Uterus (tissue), 4 donors: Measurements from ENCODE around the gene ADORA1. TPM values are rescaled to one million over a fixed set of nuclear protein-coding genes. Genes with fewer than 3 reads are reported as not detected.

Experiments
- DNase-seq, 2 donors: peaks; one replicate each; pipeline ENCODE4 v3.0.0-alpha.2; 2019 to 2020
- H3K27ac ChIP-seq, 2 donors: fragments of 200-600 bp; sonication (generic); 1 replicate in 1 of 2; 2 replicates in 1 of 2; pipeline ENCODE4 v1.5.1; 2016 to 2018
- H3K27me3 ChIP-seq, 2 donors: fragments of 200-600 bp; sonication (generic); one replicate each; pipeline ENCODE4 v1.5.1; 2018 to 2019; ENCODE audit warnings: control low read depth in 1 of 2
- H3K36me3 ChIP-seq, 2 donors: fragments of 200-600 bp; sonication (generic); one replicate each; pipeline ENCODE4 v1.5.1; 2019; ENCODE audit warnings: control low read depth in 1 of 2
- H3K4me1 ChIP-seq, 2 donors: fragments of 200-600 bp; sonication (generic); one replicate each; pipeline ENCODE4 v1.5.1; 2018 to 2019; ENCODE audit warnings: control low read depth in 1 of 2
- H3K4me3 ChIP-seq, 2 donors: fragments of 200-600 bp; sonication (generic); 1 replicate in 1 of 2; 2 replicates in 1 of 2; pipeline ENCODE4 v1.5.1; 2018 to 2019; ENCODE audit warnings: mild to moderate bottlenecking in 1 of 2
- H3K9me3 ChIP-seq, 2 donors: fragments of 200-600 bp; sonication (generic); one replicate each; pipeline ENCODE4 v1.5.1; 2019; ENCODE audit warnings: control low read depth in 1 of 2
- CTCF ChIP-seq, 4 experiments: fragments of 200-600 bp in 2 of 4; fragments of 450-650 bp in 2 of 4; sonication (generic) in 2 of 4; IDR thresholded peaks; one replicate each; pipeline ENCODE4 v1.5.1; 2016 to 2019; ENCODE audit warnings: antibody characterized with exemption in 4 of 4, mild to moderate bottlenecking in 2 of 4, moderate library complexity in 1 of 4
- POLR2A ChIP-seq, 2 donors: fragments of 450-650 bp; IDR thresholded peaks; one replicate each; pipeline ENCODE4 v1.6.1; 2016; ENCODE audit warnings: antibody characterized with exemption in 2 of 2, mild to moderate bottlenecking in 1 of 2, moderate library complexity in 1 of 2
- intact Hi-C: fragments of 100-400 bp; cut with DNase I; formaldehyde crosslinking; loops from one replicate; pipeline ENCODE4 v1.15.1; 2023; ENCODE audit warnings: low total_unique reads
- total RNA-seq, 4 donors: library from RNA; depleted of rRNA in 3 of 4; stranded (reverse); fragments of >200 nt in 3 of 4; gene quantifications; one replicate each; pipeline versions ENCODE4 v1.1.0 to v1.2.4, GENCODE V29; 2014 to 2023
- donor health status: DM: yes; HTN: yes; CAD: no.

ADORA1 gene
- total RNA-seq, 4 donors from 2014 or later: 3.0 TPM; not detected in 2

- no peaks in the 10 kb centered on the region for H3K36me3 ChIP-seq
- DNase-seq: no peak
- no peaks in the 10 kb centered on the region for H3K9me3 ChIP-seq
- H3K4me1 ChIP-seq: peaks cover 0 to 6% of the 10 kb centered on the region in 2 donors
- TF ChIP-seq CTCF (IDR thresholded peaks at IDR 0.05) (no peak), POLR2A (IDR thresholded peaks at IDR 0.05) (no peak)
- intact Hi-C loops: no loop called here
- no peaks in the 10 kb centered on the region for H3K27me3 ChIP-seq
- H3K27ac ChIP-seq: peak overlapping the region in 1 of 2 donors; percentile 77
- no peak overlapping the region for H3K4me3 ChIP-seq
These were observed 58.5 kb downstream of the ADORA1 start for GRCh38 chr1:203186091-203186445.

GRCh38 chr1:203186446-203187303 is 59.1 kb downstream of the ADORA1 start, which contains the start of gene CHI3L1:
TSS of gene CHI3L1 (minus strand) at chr1:203186704. CDS start at chr1:203186623, 81 bp downstream.
- peak; percentile 60 for DNase-seq
- no peaks in the 10 kb centered on the region for H3K27me3 ChIP-seq
- peaks cover 0 to 6% of the 10 kb centered on the region in 2 donors for H3K4me1 ChIP-seq
- intact Hi-C loops: no loop called here
- no peak within 1 kb of the TSS for H3K4me3 ChIP-seq
- H3K27ac ChIP-seq: peak within 1 kb of the TSS; percentile 56 to 77
- H3K36me3 ChIP-seq: no peaks in the 10 kb centered on the region
- TF ChIP-seq CTCF (IDR thresholded peaks at IDR 0.05): no peak
- TF ChIP-seq POLR2A (IDR thresholded peaks at IDR 0.05): no peak
- no peaks in the 10 kb centered on the region for H3K9me3 ChIP-seq

GRCh38 chr1:203187304-203187685 is 59.8 kb downstream of the ADORA1 start:
- no peak for TF ChIP-seq CTCF (IDR thresholded peaks at IDR 0.05)
- no peak for TF ChIP-seq POLR2A (IDR thresholded peaks at IDR 0.05)
- Histone ChIP-seq H3K4me3 (no peak overlapping the region), H3K9me3 (no peaks in the 10 kb centered on the region), H3K4me1 (peaks cover 0 to 6% of the 10 kb centered on the region in 2 donors), H3K27me3 (no peaks in the 10 kb centered on the region), H3K36me3 (no peaks in the 10 kb centered on the region), H3K27ac (peak overlapping the region; percentile 56 to 77)
- intact Hi-C loops: no loop called here
- no peak for DNase-seq

GRCh38 chr1:203187689-203188264 is 60.3 kb downstream of the ADORA1 start:
- no peak for DNase-seq
- Histone ChIP-seq H3K4me3 (no peak overlapping the region), H3K4me1 (peaks cover 0 to 6% of the 10 kb centered on the region in 2 donors), H3K27ac (peak overlapping the region; percentile 56 to 77), H3K9me3 (no peaks in the 10 kb centered on the region), H3K27me3 (no peaks in the 10 kb centered on the region), H3K36me3 (no peaks in the 10 kb centered on the region)
- intact Hi-C loops: no loop called here
- TF ChIP-seq CTCF (IDR thresholded peaks at IDR 0.05): no peak
- TF ChIP-seq POLR2A (IDR thresholded peaks at IDR 0.05): no peak

GRCh38 chr1:203188686-203189232 is 61.2 kb downstream of the ADORA1 start:
- Histone ChIP-seq H3K9me3 (no peaks in the 10 kb centered on the region), H3K4me3 (no peak overlapping the region), H3K4me1 (peaks cover 0 to 6% of the 10 kb centered on the region in 2 donors), H3K27me3 (no peaks in the 10 kb centered on the region), H3K36me3 (no peaks in the 10 kb centered on the region), H3K27ac (peak overlapping the region in 1 of 2 donors; percentile 77)
- no peak for DNase-seq
- intact Hi-C loops: no loop called here
- no peak for TF ChIP-seq CTCF (IDR thresholded peaks at IDR 0.05)
- no peak for TF ChIP-seq POLR2A (IDR thresholded peaks at IDR 0.05)
